Kidney (tissue), 14 donors: ENCODE data around the gene MICB. TPM values are rescaled to one million over a fixed set of nuclear protein-coding genes. Genes with fewer than 3 reads are reported as not detected.
"Not testable (repeated sequence)": the region's sequence is repeated elsewhere in the genome, so short reads cannot be mapped to it uniquely, and the experiment has no call there.

Source experiments
- DNase-seq, 5 donors: peaks; one replicate each; pipeline ENCODE4 v3.0.0-alpha.2; 2013 to 2020
- FAIRE-seq: peaks from 2 replicates; lab custom pipeline; 2012; peaks lifted over from hg19 to GRCh38; lab: Jason Lieb, UNC
- H3K27ac ChIP-seq, 2 donors: one replicate each; pipeline ENCODE4 v1.7.0; 2013; ENCODE audit warnings: low read depth in 2 of 2, low read length in 2 of 2, inconsistent platforms in 1 of 2
- H3K27me3 ChIP-seq: one replicate; pipeline ENCODE4 v1.7.1; 2013; ENCODE audit warnings: low read length, inconsistent platforms; ENCODE audit not compliant: control insufficient read depth, insufficient read depth
- H3K36me3 ChIP-seq, 3 donors: one replicate each; pipeline versions ENCODE4 v1.7.0 to v1.7.1; 2013; ENCODE audit warnings: low read length in 3 of 3, control low read depth in 1 of 3, inconsistent platforms in 1 of 3; ENCODE audit not compliant: insufficient read depth in 3 of 3, control insufficient read depth in 2 of 3
- H3K4me1 ChIP-seq, 3 donors: one replicate each; pipeline versions ENCODE4 v1.7.0 to v1.7.1; 2013; ENCODE audit warnings: low read length in 3 of 3, inconsistent platforms in 1 of 3, low read depth in 1 of 3; ENCODE audit not compliant: control insufficient read depth in 2 of 3, insufficient read depth in 2 of 3
- H3K4me3 ChIP-seq, 3 donors: one replicate each; pipeline versions ENCODE4 v1.7.0 to v1.8.1; 2013; ENCODE audit warnings: low read length in 3 of 3, control low read depth in 1 of 3, inconsistent platforms in 1 of 3
- H3K9ac ChIP-seq, 3 donors: one replicate each; pipeline versions ENCODE4 v1.7.0 to v1.7.1; 2013; ENCODE audit warnings: low read length in 3 of 3, control low read depth in 1 of 3, inconsistent platforms in 1 of 3
- H3K9me3 ChIP-seq, 3 donors: one replicate each; pipeline versions ENCODE4 v1.7.0 to v1.7.1; 2013; ENCODE audit warnings: low read length in 3 of 3, control low read depth in 1 of 3, inconsistent platforms in 1 of 3; ENCODE audit not compliant: control insufficient read depth in 2 of 3, insufficient read depth in 1 of 3
- CTCF ChIP-seq: IDR thresholded peaks from 3 replicates; pipeline ENCODE4 v1.5.1; 2012; ENCODE audit warnings: mild to moderate bottlenecking, moderate library complexity, borderline replicate concordance; ENCODE audit not compliant: insufficient read depth; ENCODE audit errors: extremely low read depth
- intact Hi-C: fragments of 100-400 bp; cut with DNase I; formaldehyde crosslinking; loops from one replicate; pipeline ENCODE4 v1.11.1; 2022
- polyA plus RNA-seq: library from polyadenylated mRNA; stranded (reverse); fragments of 350-450 nt; fragmentation: Illumina TruSeq; extraction: RNeasy Lipid Tissue Mini Kit (QIAGEN cat#74804); gene quantifications from one replicate; pipeline ENCODE4 v1.2.3, GENCODE V29; 2014; ENCODE audit warnings: low read depth, low replicate concordance; ENCODE audit not compliant: insufficient read depth
- total RNA-seq: library from RNA; stranded (reverse); fragmentation: NEBNext Ultra II Directional; extraction: Animal tissue kit (Norgen Biotek cat#: 25700); gene quantifications from one replicate; pipeline ENCODE4 v1.2.1, GENCODE V29; 2021
- donor health status: control.
- donor health status: control.
- donor health status: control.
- donor health status: control.
- donor health status: control.
- donor health status: DM: yes; HTN: yes; CAD: no.
- donor health status: Normal renal cell carcinoma (clear cell type).

Gene MICB
- total and polyA plus RNA-seq, 2 donors from 2014 or later = 1.5 to 5.7 TPM

- Histone ChIP-seq H3K36me3 (no peaks in the 10 kb centered on the region), H3K4me1 (no peaks in the 10 kb centered on the region), H3K27ac (no peak overlapping the region), H3K9me3 (no peaks in the 10 kb centered on the region), H3K9ac (no peak overlapping the region), H3K27me3 (peaks cover 8% of the 10 kb centered on the region), H3K4me3 (no peak overlapping the region)
- FAIRE-seq = no peak
- intact Hi-C loops = no loop called here
- no peak for DNase-seq
- TF ChIP-seq CTCF = no peak
Measured at GRCh38 chr6:31502586-31502985, 4.6 kb downstream of the MICB start.

- H3K36me3 ChIP-seq, H3K4me3 ChIP-seq, H3K9ac ChIP-seq, DNase-seq, H3K4me1 ChIP-seq, H3K27me3 ChIP-seq, intact Hi-C loops, H3K27ac ChIP-seq, H3K9me3 ChIP-seq, FAIRE-seq: not testable (repeated sequence)
Measured at GRCh38 chr6:31509036-31509435, 11.1 kb downstream of the MICB start.

- no peak overlapping the region for H3K9ac ChIP-seq
- no peaks in the 10 kb centered on the region for H3K9me3 ChIP-seq
- H3K27me3 ChIP-seq = no peaks in the 10 kb centered on the region
- peaks cover 0 to 3% (median 0%) of the 10 kb centered on the region in 3 donors for H3K36me3 ChIP-seq
- H3K4me3 ChIP-seq = no peak overlapping the region
- no peak overlapping the region for H3K27ac ChIP-seq
- no peak for FAIRE-seq
- TF ChIP-seq CTCF = no peak
- no peak for DNase-seq
- no peaks in the 10 kb centered on the region for H3K4me1 ChIP-seq
- intact Hi-C loops = no loop called here
Measured at GRCh38 chr6:31510007-31510406, 12.1 kb downstream of the MICB start.

GRCh38 chr6:31513456-31514165 is 15.7 kb downstream of the MICB start:
- TF ChIP-seq CTCF = no peak
- FAIRE-seq (no peak), DNase-seq (no peak)
- H3K4me3 ChIP-seq = no peak overlapping the region
- no peaks in the 10 kb centered on the region for H3K4me1 ChIP-seq
- no peak overlapping the region for H3K27ac ChIP-seq
- H3K9ac ChIP-seq = no peak overlapping the region
- H3K27me3 ChIP-seq = no peaks in the 10 kb centered on the region
- no peaks in the 10 kb centered on the region for H3K9me3 ChIP-seq
- intact Hi-C loops = no loop called here
- H3K36me3 ChIP-seq = peaks cover 0 to 3% (median 0%) of the 10 kb centered on the region in 3 donors
